Measurements from ENCODE around the gene DCDC2.
"Not testable (repeated sequence)": the region's sequence is repeated elsewhere in the genome, so short reads cannot be mapped to it uniquely, and the experiment has no call there.

DCDC2 gene

DNA sequence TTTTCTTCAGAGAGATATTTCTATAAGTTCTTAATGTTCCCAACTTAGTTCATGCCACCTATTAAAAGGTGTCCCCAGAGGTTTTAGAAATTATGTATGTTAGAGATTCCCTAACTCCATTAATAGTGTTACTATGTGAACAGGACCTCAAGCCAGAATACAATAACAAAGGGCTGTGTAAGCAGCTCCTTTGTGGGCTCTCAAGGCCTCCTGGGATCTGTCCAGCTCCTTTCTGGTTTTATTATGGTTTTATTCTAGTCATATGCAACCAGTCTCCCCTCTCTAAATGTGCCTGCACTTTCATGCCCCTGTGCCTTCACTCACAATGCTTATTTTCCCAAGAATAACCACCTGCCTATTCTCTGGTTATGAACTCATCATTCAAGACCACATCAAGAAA is 209.2 kb downstream of the DCDC2 start:
- H3K4me3 ChIP-seq (replicated peaks; ENCODE audit: low read depth, low read length), result no peak overlapping the region
- TF ChIP-seq, protein P1, sequence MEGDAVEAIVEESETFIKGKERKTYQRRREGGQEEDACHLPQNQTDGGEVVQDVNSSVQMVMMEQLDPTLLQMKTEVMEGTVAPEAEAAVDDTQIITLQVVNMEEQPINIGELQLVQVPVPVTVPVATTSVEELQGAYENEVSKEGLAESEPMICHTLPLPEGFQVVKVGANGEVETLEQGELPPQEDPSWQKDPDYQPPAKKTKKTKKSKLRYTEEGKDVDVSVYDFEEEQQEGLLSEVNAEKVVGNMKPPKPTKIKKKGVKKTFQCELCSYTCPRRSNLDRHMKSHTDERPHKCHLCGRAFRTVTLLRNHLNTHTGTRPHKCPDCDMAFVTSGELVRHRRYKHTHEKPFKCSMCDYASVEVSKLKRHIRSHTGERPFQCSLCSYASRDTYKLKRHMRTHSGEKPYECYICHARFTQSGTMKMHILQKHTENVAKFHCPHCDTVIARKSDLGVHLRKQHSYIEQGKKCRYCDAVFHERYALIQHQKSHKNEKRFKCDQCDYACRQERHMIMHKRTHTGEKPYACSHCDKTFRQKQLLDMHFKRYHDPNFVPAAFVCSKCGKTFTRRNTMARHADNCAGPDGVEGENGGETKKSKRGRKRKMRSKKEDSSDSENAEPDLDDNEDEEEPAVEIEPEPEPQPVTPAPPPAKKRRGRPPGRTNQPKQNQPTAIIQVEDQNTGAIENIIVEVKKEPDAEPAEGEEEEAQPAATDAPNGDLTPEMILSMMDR (IDR thresholded peaks at IDR 0.05; ENCODE audit: low read depth, low read length, missing control alignments), result no peak
- no peak for DNase-seq (ENCODE audit: extremely low read depth, low read depth)

GRCh38 chr6:24148154-24148570 is 209.7 kb downstream of the DCDC2 start:
- no peak for DNase-seq (ENCODE audit: extremely low read depth, low read depth)
- H3K4me3 ChIP-seq (replicated peaks; ENCODE audit: low read depth, low read length), result no peak overlapping the region
- TF ChIP-seq, protein P1 (IDR thresholded peaks at IDR 0.05; ENCODE audit: low read depth, low read length, missing control alignments), result no peak

GRCh38 chr6:24147511-24148153 is 210.2 kb downstream of the DCDC2 start:
- TF ChIP-seq, protein P1 (IDR thresholded peaks at IDR 0.05; ENCODE audit: low read depth, low read length, missing control alignments), result no peak
- DNase-seq (ENCODE audit: extremely low read depth, low read depth), result no peak
- no peak overlapping the region for H3K4me3 ChIP-seq (replicated peaks; ENCODE audit: low read depth, low read length)

GRCh38 chr6:24146871-24147270 is 211.0 kb downstream of the DCDC2 start:
- no peak overlapping the region for H3K4me3 ChIP-seq (replicated peaks; ENCODE audit: low read depth, low read length)
- TF ChIP-seq, protein P1 (IDR thresholded peaks at IDR 0.05; ENCODE audit: low read depth, low read length, missing control alignments), result no peak
- DNase-seq (ENCODE audit: extremely low read depth, low read depth), result no peak

DNA sequence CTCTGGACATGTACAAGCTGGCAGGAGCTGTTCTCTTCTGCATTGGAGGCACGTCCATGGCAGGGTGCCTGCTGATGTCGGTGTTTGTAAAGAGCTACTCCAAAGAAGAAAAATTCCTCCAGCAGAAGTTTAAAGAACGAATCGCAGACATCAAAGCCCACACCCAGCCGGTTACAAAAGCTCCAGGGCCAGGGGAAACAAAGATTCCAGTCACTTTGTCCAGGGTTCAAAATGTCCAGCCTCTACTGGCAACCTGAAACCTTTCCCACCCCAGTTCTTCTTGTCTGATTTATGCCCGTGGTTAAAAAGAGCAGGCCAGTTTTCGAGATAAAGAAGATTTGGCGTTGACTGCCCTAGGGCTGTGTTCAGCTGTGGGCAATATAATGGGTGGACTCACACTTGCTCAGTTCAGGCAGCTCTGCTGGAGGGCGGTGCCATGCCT is 212.1 kb downstream of the DCDC2 start:
- TF ChIP-seq, protein P1 (IDR thresholded peaks at IDR 0.05; ENCODE audit: low read depth, low read length, missing control alignments), result no peak
- DNase-seq (ENCODE audit: extremely low read depth, low read depth), result no peak
- no peak overlapping the region for H3K4me3 ChIP-seq (replicated peaks; ENCODE audit: low read depth, low read length)

DNA sequence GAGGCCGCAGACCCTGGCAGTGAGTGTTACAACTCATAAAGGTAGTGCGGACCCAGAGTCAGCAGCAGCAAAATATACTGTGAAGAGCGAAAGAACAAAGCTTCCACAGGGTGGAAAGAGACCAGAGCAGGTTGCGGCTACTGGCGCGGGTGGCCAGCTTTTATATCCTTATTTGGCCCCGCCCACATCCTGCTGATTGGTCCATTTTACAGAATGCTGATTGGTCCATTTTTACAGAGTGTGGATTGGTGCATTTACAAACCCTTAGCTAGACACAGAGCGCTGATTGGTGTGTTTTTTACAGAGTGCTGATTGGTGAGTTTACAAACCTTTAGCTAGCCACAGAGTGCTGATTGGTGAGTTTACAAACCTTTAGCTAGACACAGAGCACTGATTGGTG is 215.1 kb downstream of the DCDC2 start:
- not testable (repeated sequence) for DNase-seq (ENCODE audit: extremely low read depth, low read depth)

DNA sequence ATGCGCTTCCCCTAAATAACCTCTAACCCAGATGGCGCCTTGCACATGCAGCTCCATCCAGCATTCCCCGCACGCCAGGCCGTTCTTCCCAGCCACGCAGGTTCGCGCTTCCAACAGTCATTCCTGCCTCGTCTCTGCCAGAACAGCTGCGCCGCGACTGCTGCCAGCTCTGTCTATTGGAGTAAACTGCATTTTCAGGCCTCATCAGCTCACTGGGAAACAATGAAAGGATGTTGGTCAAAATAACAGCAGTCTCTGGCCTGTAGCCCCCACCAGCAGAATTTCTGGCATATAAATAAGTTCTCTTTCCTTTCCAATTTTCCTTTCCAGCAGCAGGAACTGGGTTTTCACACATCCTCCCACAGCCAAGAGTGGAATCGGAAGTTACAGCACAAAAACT is 217.3 kb downstream of the DCDC2 start:
- no peak for DNase-seq (ENCODE audit: extremely low read depth, low read depth)
- TF ChIP-seq, protein P1 (IDR thresholded peaks at IDR 0.05; ENCODE audit: low read depth, low read length, missing control alignments), result no peak
- no peak overlapping the region for H3K4me3 ChIP-seq (replicated peaks; ENCODE audit: low read depth, low read length)

More for the DNA sequence above, 215.1 kb downstream of the DCDC2 start:
- not testable (repeated sequence) for H3K4me3 ChIP-seq (replicated peaks; ENCODE audit: low read depth, low read length)
